Kidney epithelial cell (primary cell): ENCODE measurements around the gene MED13. TPM values are rescaled to one million over a fixed set of nuclear protein-coding genes. Genes with fewer than 3 reads are reported as not detected.
"Not testable (repeated sequence)": the region's sequence is repeated elsewhere in the genome, so short reads cannot be mapped to it uniquely, and the experiment has no call there.

Experiments
- DNase-seq: peaks from one replicate; pipeline ENCODE4 v3.0.0-alpha.2; 2010; ENCODE audit warnings: low read depth
- H3K27me3 ChIP-seq: 2 replicates; pipeline ENCODE4 v1.6.0; 2011; ENCODE audit warnings: low read length; ENCODE audit not compliant: control insufficient read depth, insufficient read depth
- H3K36me3 ChIP-seq: 2 replicates; pipeline ENCODE4 v1.5.1; 2011; ENCODE audit warnings: low read length; ENCODE audit not compliant: control insufficient read depth, insufficient read depth
- H3K4me3 ChIP-seq: 2 replicates; pipeline ENCODE4 v1.5.1; 2011; ENCODE audit warnings: low read depth, mild to moderate bottlenecking, control low read depth, low read length
- total RNA-seq: library from RNA; depleted of rRNA; stranded (reverse); fragments of >200 nt; gene quantifications from 2 replicates; pipeline ENCODE4 v1.2.3, GENCODE V29; 2015
- TF ChIP-seq, protein P1 (sequence below): IDR thresholded peaks from 2 replicates; pipeline ENCODE4 v1.5.1; 2011; ENCODE audit warnings: mild to moderate bottlenecking, moderate library complexity, low read length, control low read depth, inconsistent platforms; ENCODE audit not compliant: insufficient read depth, poor library complexity, severe bottlenecking

The MED13 gene
- total RNA-seq, 1 donor from 2014 or later: 33.8 TPM

- DNase-seq: no peak
- H3K36me3 ChIP-seq: peaks cover 1% of the 10 kb centered on the region
- TF ChIP-seq, protein P1, sequence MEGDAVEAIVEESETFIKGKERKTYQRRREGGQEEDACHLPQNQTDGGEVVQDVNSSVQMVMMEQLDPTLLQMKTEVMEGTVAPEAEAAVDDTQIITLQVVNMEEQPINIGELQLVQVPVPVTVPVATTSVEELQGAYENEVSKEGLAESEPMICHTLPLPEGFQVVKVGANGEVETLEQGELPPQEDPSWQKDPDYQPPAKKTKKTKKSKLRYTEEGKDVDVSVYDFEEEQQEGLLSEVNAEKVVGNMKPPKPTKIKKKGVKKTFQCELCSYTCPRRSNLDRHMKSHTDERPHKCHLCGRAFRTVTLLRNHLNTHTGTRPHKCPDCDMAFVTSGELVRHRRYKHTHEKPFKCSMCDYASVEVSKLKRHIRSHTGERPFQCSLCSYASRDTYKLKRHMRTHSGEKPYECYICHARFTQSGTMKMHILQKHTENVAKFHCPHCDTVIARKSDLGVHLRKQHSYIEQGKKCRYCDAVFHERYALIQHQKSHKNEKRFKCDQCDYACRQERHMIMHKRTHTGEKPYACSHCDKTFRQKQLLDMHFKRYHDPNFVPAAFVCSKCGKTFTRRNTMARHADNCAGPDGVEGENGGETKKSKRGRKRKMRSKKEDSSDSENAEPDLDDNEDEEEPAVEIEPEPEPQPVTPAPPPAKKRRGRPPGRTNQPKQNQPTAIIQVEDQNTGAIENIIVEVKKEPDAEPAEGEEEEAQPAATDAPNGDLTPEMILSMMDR: no peak
- no peaks in the 10 kb centered on the region for H3K27me3 ChIP-seq
- H3K4me3 ChIP-seq: no peak overlapping the region
Measured at GRCh38 chr17:62009220-62009619, 55.9 kb downstream of the MED13 start.

DNA sequence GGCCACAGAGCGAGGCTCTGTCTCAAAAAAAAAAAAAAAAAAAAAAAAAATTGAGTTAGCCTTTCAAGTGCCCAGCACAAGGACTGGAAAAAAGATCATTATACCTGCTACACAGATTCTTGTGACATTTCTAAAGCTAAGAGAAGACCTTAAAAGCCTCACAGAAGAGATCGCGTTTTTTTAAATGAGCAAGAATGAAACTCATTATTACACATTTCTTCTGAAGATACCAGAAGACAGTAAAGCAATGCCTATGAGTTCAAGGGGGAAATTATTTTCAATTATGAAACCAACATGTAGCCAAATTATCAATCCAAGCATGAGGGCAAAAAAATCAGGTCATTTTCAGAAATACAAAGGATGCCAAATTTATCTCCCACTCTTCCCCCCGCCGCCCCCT lies 56.8 kb downstream of the MED13 start:
- H3K36me3 ChIP-seq: peaks cover 1% of the 10 kb centered on the region
- no peaks in the 10 kb centered on the region for H3K27me3 ChIP-seq
- H3K4me3 ChIP-seq: no peak overlapping the region
- TF ChIP-seq, protein P1: no peak
- DNase-seq: no peak

DNA sequence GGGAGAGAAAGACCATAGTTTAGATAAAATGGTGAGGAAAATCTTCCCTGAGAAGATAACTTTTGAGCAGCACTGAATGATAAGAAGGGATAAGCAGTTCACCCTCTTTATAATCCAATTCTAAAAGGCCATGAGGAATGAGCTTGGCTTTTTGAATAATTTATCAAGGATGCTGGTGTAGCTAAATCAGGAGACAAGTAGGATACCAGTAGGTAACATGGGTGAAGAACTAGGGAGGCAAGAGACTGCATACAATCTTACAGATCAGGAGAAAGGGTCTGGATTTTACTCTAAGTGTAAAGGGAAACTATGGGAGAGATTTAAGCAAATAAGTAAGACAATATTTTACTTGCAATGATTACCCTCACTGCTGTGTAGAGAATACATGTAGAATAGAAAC lies 60.7 kb downstream of the MED13 start:
- Histone ChIP-seq H3K27me3 (no peaks in the 10 kb centered on the region), H3K36me3 (no peaks in the 10 kb centered on the region)
- TF ChIP-seq, protein P1: no peak

DNA sequence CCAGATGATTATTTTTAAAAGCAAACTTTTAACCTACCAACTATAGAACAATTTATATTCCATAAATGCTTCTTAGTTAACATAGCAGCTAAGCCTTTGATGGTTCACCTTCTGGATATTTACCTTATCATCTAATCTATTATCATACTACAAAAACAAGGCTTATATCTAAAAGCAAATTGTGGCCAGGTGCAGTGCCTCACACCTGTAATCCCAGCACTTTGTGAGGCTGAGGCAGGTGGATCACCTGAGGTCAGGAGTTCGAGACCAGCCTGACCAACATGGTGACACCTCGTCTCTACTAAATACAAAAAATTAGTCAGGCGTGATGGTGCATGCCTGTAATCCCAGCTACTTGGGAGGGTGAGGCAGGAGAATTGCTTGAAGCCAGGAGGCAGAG lies 61.9 kb downstream of the MED13 start:
- H3K4me3 ChIP-seq, DNase-seq, H3K27me3 ChIP-seq, H3K36me3 ChIP-seq: not testable (repeated sequence)

More for the DNA sequence above, 60.7 kb downstream of the MED13 start:
- no peak for DNase-seq
- H3K4me3 ChIP-seq: no peak overlapping the region

- no peak for DNase-seq
- H3K27me3 ChIP-seq: no peaks in the 10 kb centered on the region
- H3K4me3 ChIP-seq: no peak overlapping the region
- no peaks in the 10 kb centered on the region for H3K36me3 ChIP-seq
- TF ChIP-seq, protein P1: no peak
Measured at GRCh38 chr17:62001105-62001504, 64.0 kb downstream of the MED13 start.

DNA sequence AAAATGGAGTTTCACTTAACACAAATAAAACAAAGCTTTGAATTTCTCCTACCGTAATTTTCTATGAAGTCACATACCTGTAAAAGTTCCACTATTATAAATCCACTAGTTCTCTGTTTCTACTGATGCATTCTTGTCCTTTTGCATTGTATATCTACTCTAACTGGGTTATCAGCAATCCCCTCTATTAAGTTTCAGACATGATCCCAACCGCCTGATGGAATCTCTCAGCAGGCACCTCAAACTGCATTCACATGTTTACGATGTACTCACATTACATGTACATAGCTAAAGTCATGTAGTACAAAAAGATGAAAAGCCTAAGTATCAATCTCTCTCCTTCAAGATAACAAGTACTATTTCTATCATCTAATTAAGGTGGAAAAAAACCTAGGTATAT lies 64.9 kb downstream of the MED13 start:
- Histone ChIP-seq H3K4me3 (no peak overlapping the region), H3K27me3 (no peaks in the 10 kb centered on the region), H3K36me3 (no peaks in the 10 kb centered on the region)
- TF ChIP-seq, protein P1: no peak
- no peak for DNase-seq

DNA sequence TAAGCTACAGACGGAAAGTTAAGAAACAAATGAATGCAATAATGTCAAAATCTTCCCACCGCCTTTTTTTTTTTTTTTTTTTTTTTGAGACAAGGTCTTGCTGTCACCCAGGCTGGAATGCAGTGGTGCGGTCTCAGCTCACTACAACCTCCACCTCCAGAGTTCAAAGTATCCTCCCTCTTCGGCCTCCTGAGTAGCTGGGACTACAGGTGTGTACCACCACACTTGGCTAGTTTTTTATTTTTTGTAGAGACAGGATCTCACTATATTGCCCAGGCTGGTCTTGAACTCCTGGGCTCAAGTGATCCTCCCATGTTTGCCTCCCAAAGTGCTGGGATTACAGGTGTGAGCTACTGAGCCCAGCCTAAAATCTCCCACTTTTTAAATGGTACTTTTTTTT lies 66.5 kb downstream of the MED13 start:
- H3K36me3 ChIP-seq, H3K4me3 ChIP-seq, H3K27me3 ChIP-seq, DNase-seq: not testable (repeated sequence)
